ENCODE results near the gene UPK1B. TPM values are rescaled to one million over a fixed set of nuclear protein-coding genes. Genes with fewer than 3 reads are reported as not detected.

Gene UPK1B
- total RNA-seq, 1 donor from 2014 or later, result 0.14 TPM

GRCh38 chr3:119221779-119222320 lies 48.5 kb downstream of the UPK1B start:
- Histone ChIP-seq H3K4me3 (ENCODE audit: insufficient read depth, low read depth, low read length) (no peak overlapping the region), H3K36me3 (ENCODE audit: insufficient read depth, low read length) (peaks cover 23% of the 10 kb centered on the region), H2AFZ (ENCODE audit: low read depth, low read length) (no peak overlapping the region), H3K27me3 (ENCODE audit: insufficient read depth, low read length) (no peaks in the 10 kb centered on the region), H3K79me2 (ENCODE audit: insufficient read depth, low read length) (no peaks in the 10 kb centered on the region), H3K4me1 (ENCODE audit: insufficient read depth, low read length) (no peaks in the 10 kb centered on the region), H4K20me1 (ENCODE audit: insufficient read depth, low read length) (no peaks in the 10 kb centered on the region), H3K9me3 (ENCODE audit: insufficient read depth, low read depth, low read length) (no peaks in the 10 kb centered on the region), H3K4me2 (ENCODE audit: low read length) (no peak overlapping the region), H3K9ac (ENCODE audit: low read length) (no peak overlapping the region), H3K27ac (ENCODE audit: low read depth, low read length) (no peak overlapping the region)
- peaks cover 34% of the 10 kb centered on the region for H3K36me3 Mint-ChIP-seq (ENCODE audit: low read depth, unreplicated experiment)
- H3K4me3 Mint-ChIP-seq (ENCODE audit: unreplicated experiment), result no peak overlapping the region
- H3K27ac Mint-ChIP-seq (ENCODE audit: unreplicated experiment), result no peak overlapping the region
- H3K4me1 Mint-ChIP-seq (ENCODE audit: low read depth, unreplicated experiment), result peaks cover 2% of the 10 kb centered on the region
- DNase-seq (ENCODE audit: low read depth) (no peak), FAIRE-seq (no peak)
- no peak for TF ChIP-seq CTCF (IDR thresholded peaks at IDR 0.05; ENCODE audit: insufficient read depth, low read depth, low read length)
- TF ChIP-seq EZH2 (IDR thresholded peaks at IDR 0.05; ENCODE audit: insufficient read depth, low read length), result no peak
- H3K9me3 Mint-ChIP-seq (ENCODE audit: unreplicated experiment), result no peaks in the 10 kb centered on the region
- no peaks in the 10 kb centered on the region for H3K27me3 Mint-ChIP-seq (ENCODE audit: low read depth, unreplicated experiment)

GRCh38 chr3:119222391-119222790 lies 49.0 kb downstream of the UPK1B start:
- Histone ChIP-seq H3K27me3 (ENCODE audit: insufficient read depth, low read length) (no peaks in the 10 kb centered on the region), H3K4me2 (ENCODE audit: low read length) (no peak overlapping the region), H3K4me1 (ENCODE audit: insufficient read depth, low read length) (no peaks in the 10 kb centered on the region), H3K36me3 (ENCODE audit: insufficient read depth, low read length) (peaks cover 19% of the 10 kb centered on the region), H3K9me3 (ENCODE audit: insufficient read depth, low read depth, low read length) (no peaks in the 10 kb centered on the region), H3K27ac (ENCODE audit: low read depth, low read length) (no peak overlapping the region), H2AFZ (ENCODE audit: low read depth, low read length) (no peak overlapping the region), H3K79me2 (ENCODE audit: insufficient read depth, low read length) (no peaks in the 10 kb centered on the region), H4K20me1 (ENCODE audit: insufficient read depth, low read length) (no peaks in the 10 kb centered on the region), H3K9ac (ENCODE audit: low read length) (no peak overlapping the region), H3K4me3 (ENCODE audit: insufficient read depth, low read depth, low read length) (no peak overlapping the region)
- Mint-ChIP-seq H3K4me3 (ENCODE audit: unreplicated experiment) (no peak overlapping the region), H3K27ac (ENCODE audit: unreplicated experiment) (no peak overlapping the region), H3K9me3 (ENCODE audit: unreplicated experiment) (no peaks in the 10 kb centered on the region), H3K27me3 (ENCODE audit: low read depth, unreplicated experiment) (no peaks in the 10 kb centered on the region), H3K4me1 (ENCODE audit: low read depth, unreplicated experiment) (peaks cover 2% of the 10 kb centered on the region), H3K36me3 (ENCODE audit: low read depth, unreplicated experiment) (peaks cover 28% of the 10 kb centered on the region)
- no peak for DNase-seq (ENCODE audit: low read depth)
- no peak for FAIRE-seq
- TF ChIP-seq CTCF (IDR thresholded peaks at IDR 0.05; ENCODE audit: insufficient read depth, low read depth, low read length), result no peak
- no peak for TF ChIP-seq EZH2 (IDR thresholded peaks at IDR 0.05; ENCODE audit: insufficient read depth, low read length)

GRCh38 chr3:119223511-119223910 lies 50.1 kb downstream of the UPK1B start:
- Histone ChIP-seq H3K79me2 (ENCODE audit: insufficient read depth, low read length) (no peaks in the 10 kb centered on the region), H3K27me3 (ENCODE audit: insufficient read depth, low read length) (no peaks in the 10 kb centered on the region), H4K20me1 (ENCODE audit: insufficient read depth, low read length) (peaks cover 5% of the 10 kb centered on the region), H3K9ac (ENCODE audit: low read length) (no peak overlapping the region), H2AFZ (ENCODE audit: low read depth, low read length) (no peak overlapping the region), H3K4me1 (ENCODE audit: insufficient read depth, low read length) (no peaks in the 10 kb centered on the region), H3K36me3 (ENCODE audit: insufficient read depth, low read length) (peaks cover 20% of the 10 kb centered on the region), H3K4me3 (ENCODE audit: insufficient read depth, low read depth, low read length) (no peak overlapping the region), H3K27ac (ENCODE audit: low read depth, low read length) (no peak overlapping the region), H3K9me3 (ENCODE audit: insufficient read depth, low read depth, low read length) (no peaks in the 10 kb centered on the region), H3K4me2 (ENCODE audit: low read length) (no peak overlapping the region)
- FAIRE-seq, result no peak
- H3K27me3 Mint-ChIP-seq (ENCODE audit: low read depth, unreplicated experiment), result no peaks in the 10 kb centered on the region
- H3K4me1 Mint-ChIP-seq (ENCODE audit: low read depth, unreplicated experiment), result peaks cover 2% of the 10 kb centered on the region
- TF ChIP-seq EZH2 (IDR thresholded peaks at IDR 0.05; ENCODE audit: insufficient read depth, low read length), result no peak
- no peak for TF ChIP-seq CTCF (IDR thresholded peaks at IDR 0.05; ENCODE audit: insufficient read depth, low read depth, low read length)
- no peak overlapping the region for H3K4me3 Mint-ChIP-seq (ENCODE audit: unreplicated experiment)
- H3K27ac Mint-ChIP-seq (ENCODE audit: unreplicated experiment), result no peak overlapping the region
- H3K9me3 Mint-ChIP-seq (ENCODE audit: unreplicated experiment), result no peaks in the 10 kb centered on the region
- peaks cover 25% of the 10 kb centered on the region for H3K36me3 Mint-ChIP-seq (ENCODE audit: low read depth, unreplicated experiment)
- no peak for DNase-seq (ENCODE audit: low read depth)

Measured in astrocyte (in vitro differentiated cells and primary cell).